Kidney (tissue), 14 donors: ENCODE measurements around the gene RPL10. TPM values are rescaled to one million over a fixed set of nuclear protein-coding genes. Genes with fewer than 3 reads are reported as not detected.
A peak's percentile ranks its signal among the peaks of the same experiment; 100 is the strongest.

Source experiments
- DNase-seq, 5 donors: peaks; one replicate each; pipeline ENCODE4 v3.0.0-alpha.2; 2013 to 2020
- FAIRE-seq: peaks from 2 replicates; lab custom pipeline; 2012; peaks lifted over from hg19 to GRCh38; lab: Jason Lieb, UNC
- H3K27ac ChIP-seq, 2 donors: one replicate each; pipeline ENCODE4 v1.7.0; 2013; ENCODE audit warnings: low read depth in 2 of 2, low read length in 2 of 2, inconsistent platforms in 1 of 2
- H3K27me3 ChIP-seq: one replicate; pipeline ENCODE4 v1.7.1; 2013; ENCODE audit warnings: low read length, inconsistent platforms; ENCODE audit not compliant: control insufficient read depth, insufficient read depth
- H3K36me3 ChIP-seq, 3 donors: one replicate each; pipeline versions ENCODE4 v1.7.0 to v1.7.1; 2013; ENCODE audit warnings: low read length in 3 of 3, control low read depth in 1 of 3, inconsistent platforms in 1 of 3; ENCODE audit not compliant: insufficient read depth in 3 of 3, control insufficient read depth in 2 of 3
- H3K4me1 ChIP-seq, 3 donors: one replicate each; pipeline versions ENCODE4 v1.7.0 to v1.7.1; 2013; ENCODE audit warnings: low read length in 3 of 3, inconsistent platforms in 1 of 3, low read depth in 1 of 3; ENCODE audit not compliant: control insufficient read depth in 2 of 3, insufficient read depth in 2 of 3
- H3K4me3 ChIP-seq, 3 donors: one replicate each; pipeline versions ENCODE4 v1.7.0 to v1.8.1; 2013; ENCODE audit warnings: low read length in 3 of 3, control low read depth in 1 of 3, inconsistent platforms in 1 of 3
- H3K9ac ChIP-seq, 3 donors: one replicate each; pipeline versions ENCODE4 v1.7.0 to v1.7.1; 2013; ENCODE audit warnings: low read length in 3 of 3, control low read depth in 1 of 3, inconsistent platforms in 1 of 3
- H3K9me3 ChIP-seq, 3 donors: one replicate each; pipeline versions ENCODE4 v1.7.0 to v1.7.1; 2013; ENCODE audit warnings: low read length in 3 of 3, control low read depth in 1 of 3, inconsistent platforms in 1 of 3; ENCODE audit not compliant: control insufficient read depth in 2 of 3, insufficient read depth in 1 of 3
- intact Hi-C: fragments of 100-400 bp; cut with DNase I; formaldehyde crosslinking; loops from one replicate; pipeline ENCODE4 v1.11.1; 2022
- polyA plus RNA-seq: library from polyadenylated mRNA; stranded (reverse); fragments of 350-450 nt; fragmentation: Illumina TruSeq; extraction: RNeasy Lipid Tissue Mini Kit (QIAGEN cat#74804); gene quantifications from one replicate; pipeline ENCODE4 v1.2.3, GENCODE V29; 2014; ENCODE audit warnings: low read depth, low replicate concordance; ENCODE audit not compliant: insufficient read depth
- total RNA-seq: library from RNA; stranded (reverse); fragmentation: NEBNext Ultra II Directional; extraction: Animal tissue kit (Norgen Biotek cat#: 25700); gene quantifications from one replicate; pipeline ENCODE4 v1.2.1, GENCODE V29; 2021
- TF ChIP-seq, protein P1 (sequence below): IDR thresholded peaks from 3 replicates; pipeline ENCODE4 v1.5.1; 2012; ENCODE audit warnings: mild to moderate bottlenecking, moderate library complexity, borderline replicate concordance; ENCODE audit not compliant: insufficient read depth; ENCODE audit errors: extremely low read depth
- donor health status: control.
- donor health status: control.
- donor health status: control.
- donor health status: control.
- donor health status: control.
- donor health status: DM: yes; HTN: yes; CAD: no.
- donor health status: Normal renal cell carcinoma (clear cell type).

Gene RPL10
- total and polyA plus RNA-seq, 2 donors from 2014 or later, result 2,684 to 2,858 TPM

DNA sequence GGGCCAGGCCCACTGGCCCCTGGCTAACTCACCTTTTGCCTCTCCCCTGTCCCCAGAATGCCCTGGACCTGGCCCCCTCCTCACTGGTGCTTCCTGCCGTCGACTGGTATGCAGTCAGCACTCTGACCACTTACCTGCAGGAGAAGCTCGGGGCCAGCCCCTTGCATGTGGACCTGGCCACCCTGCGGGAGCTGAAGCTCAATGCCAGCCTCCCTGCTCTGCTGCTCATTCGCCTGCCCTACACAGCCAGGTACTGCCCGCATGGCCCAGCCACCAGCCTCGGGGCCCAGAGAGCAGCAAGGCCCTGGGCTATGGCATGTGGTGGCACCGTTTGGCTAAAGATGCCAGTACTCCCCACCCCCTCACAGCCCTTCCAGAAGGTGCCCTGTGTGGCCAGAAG lies 34.0 kb downstream of the RPL10 start:
- intact Hi-C loops, result no loop called here
- no peak for FAIRE-seq
- H3K4me3 ChIP-seq, result no peak overlapping the region
- no peaks in the 10 kb centered on the region for H3K27me3 ChIP-seq
- H3K36me3 ChIP-seq, result peaks cover 0 to 10% (median 4%) of the 10 kb centered on the region in 3 donors
- H3K9ac ChIP-seq, result no peak overlapping the region
- peaks cover 0 to 5% (median 0%) of the 10 kb centered on the region in 3 donors for H3K4me1 ChIP-seq
- TF ChIP-seq, protein P1, sequence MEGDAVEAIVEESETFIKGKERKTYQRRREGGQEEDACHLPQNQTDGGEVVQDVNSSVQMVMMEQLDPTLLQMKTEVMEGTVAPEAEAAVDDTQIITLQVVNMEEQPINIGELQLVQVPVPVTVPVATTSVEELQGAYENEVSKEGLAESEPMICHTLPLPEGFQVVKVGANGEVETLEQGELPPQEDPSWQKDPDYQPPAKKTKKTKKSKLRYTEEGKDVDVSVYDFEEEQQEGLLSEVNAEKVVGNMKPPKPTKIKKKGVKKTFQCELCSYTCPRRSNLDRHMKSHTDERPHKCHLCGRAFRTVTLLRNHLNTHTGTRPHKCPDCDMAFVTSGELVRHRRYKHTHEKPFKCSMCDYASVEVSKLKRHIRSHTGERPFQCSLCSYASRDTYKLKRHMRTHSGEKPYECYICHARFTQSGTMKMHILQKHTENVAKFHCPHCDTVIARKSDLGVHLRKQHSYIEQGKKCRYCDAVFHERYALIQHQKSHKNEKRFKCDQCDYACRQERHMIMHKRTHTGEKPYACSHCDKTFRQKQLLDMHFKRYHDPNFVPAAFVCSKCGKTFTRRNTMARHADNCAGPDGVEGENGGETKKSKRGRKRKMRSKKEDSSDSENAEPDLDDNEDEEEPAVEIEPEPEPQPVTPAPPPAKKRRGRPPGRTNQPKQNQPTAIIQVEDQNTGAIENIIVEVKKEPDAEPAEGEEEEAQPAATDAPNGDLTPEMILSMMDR, result no peak
- DNase-seq, result peak in 1 of 5 donors; percentile 23
- no peak overlapping the region for H3K27ac ChIP-seq
- no peaks in the 10 kb centered on the region for H3K9me3 ChIP-seq

DNA sequence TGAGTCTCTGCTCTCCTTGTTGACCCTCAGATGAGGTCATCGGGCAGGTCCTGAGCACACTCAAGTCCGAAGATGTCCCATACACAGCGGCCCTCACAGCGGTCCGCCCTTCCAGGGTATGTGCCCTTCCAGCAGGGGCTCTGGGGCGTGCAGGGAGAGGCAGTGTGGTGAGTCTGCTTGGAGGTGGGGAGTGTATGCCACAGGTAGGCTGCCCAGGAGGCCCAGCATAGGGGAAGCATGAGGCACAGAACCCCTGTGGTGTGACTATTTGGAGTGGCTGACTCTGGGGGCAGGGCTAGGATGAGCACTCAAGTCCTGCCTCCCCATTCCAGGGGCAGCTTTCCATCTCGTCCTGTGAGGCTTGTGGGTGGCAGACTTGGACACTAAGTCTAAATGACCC lies 35.4 kb downstream of the RPL10 start:
- DNase-seq (peak in 1 of 5 donors; percentile 16), FAIRE-seq (no peak)
- H3K27ac ChIP-seq, result no peak overlapping the region
- H3K4me3 ChIP-seq, result no peak overlapping the region
- H3K27me3 ChIP-seq, result no peaks in the 10 kb centered on the region
- no peaks in the 10 kb centered on the region for H3K9me3 ChIP-seq
- H3K4me1 ChIP-seq, result peaks cover 0 to 13% (median 3%) of the 10 kb centered on the region in 3 donors
- peaks cover 0 to 10% (median 4%) of the 10 kb centered on the region in 3 donors for H3K36me3 ChIP-seq
- intact Hi-C loops, result no loop called here
- no peak overlapping the region for H3K9ac ChIP-seq
- TF ChIP-seq, protein P1, result no peak

- H3K27me3 ChIP-seq, result no peaks in the 10 kb centered on the region
- H3K36me3 ChIP-seq, result peaks cover 0 to 10% (median 4%) of the 10 kb centered on the region in 3 donors
- H3K4me3 ChIP-seq, result no peak overlapping the region
- H3K27ac ChIP-seq, result no peak overlapping the region
- TF ChIP-seq, protein P1, result no peak
- H3K4me1 ChIP-seq, result peaks cover 0 to 16% (median 3%) of the 10 kb centered on the region in 3 donors
- H3K9ac ChIP-seq, result no peak overlapping the region
- DNase-seq (peak in 1 of 5 donors; percentile 18), FAIRE-seq (no peak)
- H3K9me3 ChIP-seq, result no peaks in the 10 kb centered on the region
- intact Hi-C loops, result no loop called here
Measured at GRCh38 chrX:154434394-154435168, 36.4 kb downstream of the RPL10 start.
